ENCODE data around the gene IFNA16.
"Not testable (repeated sequence)": the region's sequence is repeated elsewhere in the genome, so short reads cannot be mapped to it uniquely, and the experiment has no call there.

IFNA16 gene

DNA sequence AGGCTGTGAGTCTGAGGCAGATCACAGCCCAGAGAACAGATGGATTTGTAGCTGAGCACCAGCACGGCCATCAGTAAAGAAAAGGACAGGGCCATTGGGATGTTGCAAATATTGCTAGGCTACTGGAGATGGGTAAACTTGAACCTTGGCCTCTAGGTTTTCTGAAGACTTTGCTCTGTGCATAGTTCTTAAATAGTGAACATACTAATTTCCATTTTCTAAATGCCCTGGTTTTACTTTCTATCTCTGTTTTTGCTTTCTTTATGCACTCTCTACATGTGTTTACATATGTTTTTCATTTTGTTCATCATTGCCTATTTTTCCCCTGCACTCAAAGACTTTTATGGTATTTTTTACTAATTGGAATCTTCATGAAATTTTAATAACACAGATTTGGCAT lies at the start of gene IFNA16:
Gene IFNA16 (minus strand): TSS at position 101 of the 400 bp plus-strand sequence. CDS start 6 bp downstream, at position 95.
- not testable (repeated sequence) for DNase-seq (ENCODE audit: low spot score)

DNA sequence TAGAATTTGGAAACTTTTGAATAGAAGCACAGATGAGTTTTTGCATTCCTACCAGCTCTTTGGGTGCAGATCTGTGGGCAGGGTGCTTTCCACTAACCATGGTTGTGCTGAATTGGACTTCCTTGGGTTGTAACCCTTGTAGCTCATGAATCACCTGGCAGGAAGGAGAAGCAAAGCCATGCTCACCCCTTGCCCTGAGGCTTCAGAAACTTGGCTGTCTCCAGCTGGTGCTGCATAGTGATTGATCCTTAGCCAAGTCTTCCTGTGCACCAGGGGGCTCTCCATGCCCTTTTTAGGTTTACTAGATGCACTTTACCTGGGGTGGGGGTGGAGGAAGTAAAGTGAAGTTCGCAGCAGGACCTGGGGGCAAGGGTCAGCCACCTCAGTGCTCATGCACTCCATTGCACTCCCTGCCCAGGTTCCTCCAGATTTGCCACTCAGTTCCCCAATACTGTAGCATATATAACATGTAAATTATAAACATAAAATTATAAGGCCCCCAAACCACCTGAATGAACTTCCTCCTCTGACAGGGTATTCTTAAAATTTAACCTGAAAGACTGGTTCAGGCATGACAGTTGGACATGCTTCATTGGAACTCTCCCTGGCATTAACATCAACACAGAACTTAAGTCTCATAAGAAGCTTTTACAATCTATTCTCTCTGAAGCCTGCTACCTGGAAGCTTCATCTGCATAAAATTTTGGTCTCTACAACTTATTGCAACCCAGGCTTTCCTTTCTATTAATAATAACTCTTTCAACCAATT lies 48.5 kb upstream of the IFNA16 start:
- no peak for DNase-seq (ENCODE audit: low spot score)

DNA sequence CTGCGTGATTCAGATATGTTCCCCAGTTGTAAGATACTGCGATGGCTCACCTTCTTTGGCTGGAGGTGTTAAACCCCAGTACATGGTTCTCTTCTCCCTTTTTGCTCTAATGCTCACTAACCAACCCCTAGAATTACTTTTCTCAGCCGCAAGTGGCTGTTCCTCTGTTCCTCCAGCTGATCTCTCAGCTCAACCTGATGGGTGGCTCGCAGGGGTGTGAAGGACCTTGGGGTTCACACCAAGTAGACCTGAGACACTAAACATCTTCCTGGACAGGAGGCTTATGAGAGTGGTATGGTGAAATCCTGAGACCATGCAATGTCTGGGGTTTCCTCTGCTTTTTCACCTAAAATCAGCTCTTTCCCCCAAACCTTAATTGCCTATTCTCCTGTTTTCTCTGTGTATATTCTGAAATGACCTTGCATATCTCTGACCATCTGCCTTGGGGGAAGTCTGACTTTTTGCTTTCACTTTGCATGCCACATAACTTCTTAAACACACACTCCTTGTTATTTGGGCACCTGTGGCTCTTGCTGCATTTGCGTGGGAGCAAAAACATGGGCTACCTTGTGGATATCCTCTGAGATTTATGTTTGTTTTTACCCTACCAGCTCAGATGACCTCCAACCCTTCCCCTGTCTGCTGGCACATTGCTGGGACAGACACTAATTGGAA lies 38.6 kb upstream of the IFNA16 start:
- no peak for DNase-seq (ENCODE audit: low spot score)

DNA sequence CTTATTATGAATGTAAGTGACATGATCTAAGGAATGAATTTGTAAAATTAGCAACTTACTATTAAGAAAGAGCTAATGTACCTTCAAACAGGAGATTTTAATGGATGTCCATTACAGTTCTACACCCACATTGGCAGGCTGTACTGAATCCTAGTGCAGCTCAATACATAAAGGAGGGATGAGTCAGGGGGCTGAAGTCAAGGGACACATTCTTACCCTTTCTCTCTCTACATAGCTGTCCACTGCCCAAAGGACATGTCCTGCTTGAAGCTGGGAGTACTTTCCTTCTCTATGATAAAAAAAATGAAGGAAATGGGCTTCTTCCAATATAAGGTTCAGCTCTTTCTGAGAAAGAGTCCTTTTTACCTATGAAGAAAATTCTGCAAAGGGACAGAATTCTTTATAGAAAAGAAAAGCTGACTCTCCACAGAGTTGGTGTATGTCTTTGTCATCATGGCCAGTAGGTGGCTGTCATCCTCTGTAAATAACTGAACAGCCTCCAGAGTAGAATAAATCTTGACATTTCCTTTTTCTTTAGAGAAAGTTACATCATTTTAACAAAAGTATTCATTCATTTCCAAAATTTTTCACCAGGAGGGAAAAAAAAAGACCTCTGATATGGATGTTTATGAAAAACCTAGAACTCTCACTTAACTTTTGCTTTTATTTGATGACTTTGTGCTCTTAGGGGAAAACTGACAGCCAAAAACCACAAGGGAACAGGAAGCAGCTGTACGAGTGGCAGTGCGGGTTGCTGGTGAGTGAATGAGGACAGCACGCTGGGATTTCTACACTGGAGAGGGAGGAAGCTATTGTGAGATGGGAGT lies 35.8 kb upstream of the IFNA16 start:
- peak; percentile 34 for DNase-seq (ENCODE audit: low spot score)

DNA sequence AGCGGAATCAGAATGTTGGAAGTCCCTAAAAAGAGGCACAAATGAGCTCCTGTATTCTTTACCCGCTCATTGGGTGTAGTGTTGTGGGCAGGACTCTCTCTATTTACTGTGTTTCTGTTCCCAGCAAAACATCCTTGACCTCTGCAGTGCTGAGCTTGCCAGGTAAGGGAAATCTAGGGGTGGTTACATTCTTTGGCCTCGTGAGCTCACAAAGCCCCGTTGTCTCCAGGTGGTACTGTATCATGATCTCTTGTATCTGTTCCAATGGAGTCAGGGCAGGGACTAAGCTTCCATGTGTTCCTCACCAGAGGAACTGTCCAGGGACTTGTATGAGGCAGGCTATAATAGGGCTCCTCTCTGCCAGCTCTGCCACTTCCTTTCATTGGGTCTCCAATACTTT lies 34.5 kb upstream of the IFNA16 start:
- no peak for DNase-seq (ENCODE audit: low spot score)

DNA sequence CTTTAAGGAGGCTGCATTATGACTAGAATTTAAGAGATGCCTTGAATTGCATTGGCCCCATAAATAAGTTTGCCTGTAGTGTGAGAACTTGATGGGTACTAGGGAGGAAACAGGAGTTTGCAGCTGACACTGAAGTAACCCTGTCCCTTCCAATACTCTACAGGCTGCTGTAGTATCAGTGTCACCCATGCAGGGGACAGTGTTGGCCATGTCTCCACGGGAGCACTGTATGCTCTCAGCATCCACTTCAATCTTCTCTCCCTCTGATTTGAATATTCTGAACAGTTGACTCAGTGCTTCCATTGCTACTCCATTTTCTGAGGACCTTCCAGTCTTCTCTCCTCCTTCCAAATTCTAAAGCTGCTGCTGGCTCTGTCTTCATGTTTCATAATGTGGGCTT lies 34.1 kb upstream of the IFNA16 start:
- DNase-seq (ENCODE audit: low spot score) = no peak

DNA sequence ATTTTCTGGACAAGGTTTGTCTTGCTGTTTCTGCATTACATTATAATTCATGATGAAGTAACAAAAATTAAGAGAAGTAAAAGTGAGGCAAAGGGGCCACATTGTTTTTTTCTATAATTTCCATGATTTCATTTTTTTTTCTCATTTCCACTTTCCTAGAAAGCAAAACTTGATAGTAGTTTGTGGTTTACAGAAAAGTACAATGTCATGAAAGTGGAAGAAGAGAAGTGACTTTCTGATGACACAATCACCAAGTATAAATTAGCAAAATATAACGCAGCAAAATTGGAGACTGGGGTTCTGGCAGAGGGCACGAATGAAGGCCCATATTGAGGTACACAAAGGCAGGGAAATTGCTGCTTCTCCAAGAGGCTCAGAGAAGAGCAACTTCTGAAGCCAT lies 27.7 kb upstream of the IFNA16 start:
- no peak for DNase-seq (ENCODE audit: low spot score)

DNA sequence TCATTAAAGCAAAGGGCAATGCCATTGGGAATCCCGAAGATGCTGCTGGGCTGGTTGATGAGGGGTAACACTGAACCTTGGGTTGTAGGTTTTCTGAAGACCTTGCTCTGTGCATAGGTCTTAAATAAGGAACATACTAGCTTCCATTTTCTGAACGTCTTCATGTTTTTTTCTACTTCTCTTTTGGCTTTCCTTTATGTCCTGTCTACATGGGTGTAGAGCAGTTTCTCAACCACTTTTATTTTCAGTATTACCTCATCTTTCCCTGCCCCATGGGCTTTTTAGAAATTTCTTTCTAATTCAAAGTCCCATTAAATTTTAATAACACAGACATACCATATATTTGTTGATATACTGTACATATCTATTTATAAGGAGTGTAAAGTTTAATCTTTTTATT lies 22.8 kb upstream of the IFNA16 start, which contains the start of gene IFNA14:
Gene IFNA14 (minus strand): TSS at position 95 of the 400 bp plus-strand sequence. CDS start 70 bp downstream, at position 25.
- DNase-seq (ENCODE audit: low spot score) = no peak

DNA sequence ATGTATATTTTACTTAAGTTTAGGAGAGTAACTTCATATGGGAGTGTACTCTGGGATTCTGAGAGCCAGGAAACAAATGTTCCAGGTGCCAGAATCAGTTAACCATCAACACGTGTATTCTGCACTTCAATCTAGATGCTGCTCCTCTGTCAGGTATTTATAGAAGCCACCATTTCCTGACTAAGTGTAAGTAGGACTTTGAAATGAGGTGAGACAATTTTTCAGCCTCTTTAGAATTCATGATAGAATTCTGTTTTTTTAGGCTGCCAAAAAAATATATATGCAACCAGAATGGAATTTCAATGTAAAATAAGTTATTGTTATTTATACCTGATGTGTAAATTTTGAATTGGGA lies 19.2 kb upstream of the IFNA16 start:
- not testable (repeated sequence) for DNase-seq (ENCODE audit: low spot score)

DNA sequence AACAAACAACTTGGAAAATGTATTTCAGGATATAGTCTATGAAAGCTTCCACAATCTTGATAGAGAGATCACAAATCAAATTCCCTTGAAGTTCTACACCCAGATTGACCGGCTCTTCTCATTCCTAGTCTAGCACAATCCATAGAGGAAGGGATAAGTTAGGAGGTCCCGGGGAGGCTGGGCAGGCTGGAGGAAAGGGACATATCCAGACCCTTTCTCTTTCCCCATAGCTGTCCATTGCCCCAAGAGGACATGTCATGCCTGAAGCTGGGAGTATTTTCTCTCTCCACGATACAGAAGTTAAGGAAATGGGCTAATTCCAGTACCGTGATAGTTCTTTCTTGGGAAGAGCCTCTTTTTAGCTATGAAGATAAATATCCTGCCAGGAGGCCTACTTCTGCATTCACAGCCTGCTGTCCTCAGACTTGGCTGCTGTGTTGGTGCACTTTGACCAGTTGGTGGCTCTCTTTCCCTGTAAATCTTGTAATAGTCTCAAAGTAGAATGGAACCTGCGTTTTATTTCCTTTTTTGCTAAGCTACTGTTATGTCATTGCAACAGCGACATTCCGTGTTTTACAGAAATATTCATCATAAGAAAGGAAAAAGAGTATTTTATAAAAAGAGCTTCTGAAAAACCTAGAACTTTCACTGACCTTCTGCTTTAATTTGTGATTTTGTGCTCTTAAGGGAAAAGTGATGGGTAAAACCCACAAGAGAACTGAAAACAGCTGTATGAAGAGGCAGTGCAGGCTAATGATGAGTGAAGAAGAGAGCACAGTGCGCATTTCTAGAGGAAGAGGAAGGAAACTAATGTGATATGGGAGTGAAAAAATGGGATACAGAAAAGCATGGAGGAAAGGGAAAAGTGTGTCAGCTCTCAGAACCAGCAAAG lies 18.6 kb upstream of the IFNA16 start:
- DNase-seq (ENCODE audit: low spot score) = peak; percentile 55

DNA sequence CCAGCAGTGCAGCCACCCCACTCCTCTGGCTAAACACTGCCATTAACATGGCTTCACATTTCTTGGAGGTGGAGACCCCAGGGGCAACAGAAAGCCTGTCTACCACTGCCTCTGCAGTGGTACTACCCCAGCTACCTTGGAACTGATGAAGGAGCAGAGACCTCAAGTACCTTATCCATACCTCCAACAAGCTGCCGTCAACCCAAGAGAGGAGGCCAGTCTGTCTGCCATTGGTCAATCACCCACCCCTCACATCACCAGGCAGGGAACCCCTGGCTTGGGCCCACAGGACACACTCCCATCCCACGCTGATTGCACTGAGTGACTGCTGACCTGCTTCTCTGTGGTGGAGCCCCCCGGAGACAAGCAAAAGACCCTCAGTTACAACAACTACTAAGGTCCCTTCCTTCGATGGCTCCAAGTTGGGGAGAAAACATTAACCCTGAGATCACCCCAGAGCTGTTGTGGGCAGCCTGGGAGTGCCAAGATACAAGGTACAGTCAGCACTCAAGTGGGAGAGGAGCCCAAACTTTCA lies 17.1 kb upstream of the IFNA16 start:
- no peak for DNase-seq (ENCODE audit: low spot score)

DNA sequence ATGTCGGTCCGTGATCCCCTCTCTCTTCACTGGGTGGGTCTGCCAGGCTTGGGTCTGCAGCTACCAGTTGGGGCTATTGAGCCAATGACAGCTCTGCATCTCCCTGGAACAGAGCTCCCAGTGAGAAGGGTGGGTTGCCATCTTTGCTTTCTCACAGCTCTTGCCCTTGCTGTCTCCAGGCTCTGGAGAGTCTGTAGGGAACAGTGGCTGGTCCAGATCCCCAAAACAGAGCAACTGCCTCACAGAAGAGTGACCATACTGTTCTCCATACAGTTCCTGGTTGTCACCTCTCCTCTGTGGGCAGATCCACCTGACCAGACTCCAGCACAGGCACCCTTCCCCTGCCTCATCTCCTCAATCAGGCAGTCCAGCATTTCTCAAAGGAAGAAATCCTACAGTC lies 16.1 kb upstream of the IFNA16 start:
- no peak for DNase-seq (ENCODE audit: low spot score)

DNA sequence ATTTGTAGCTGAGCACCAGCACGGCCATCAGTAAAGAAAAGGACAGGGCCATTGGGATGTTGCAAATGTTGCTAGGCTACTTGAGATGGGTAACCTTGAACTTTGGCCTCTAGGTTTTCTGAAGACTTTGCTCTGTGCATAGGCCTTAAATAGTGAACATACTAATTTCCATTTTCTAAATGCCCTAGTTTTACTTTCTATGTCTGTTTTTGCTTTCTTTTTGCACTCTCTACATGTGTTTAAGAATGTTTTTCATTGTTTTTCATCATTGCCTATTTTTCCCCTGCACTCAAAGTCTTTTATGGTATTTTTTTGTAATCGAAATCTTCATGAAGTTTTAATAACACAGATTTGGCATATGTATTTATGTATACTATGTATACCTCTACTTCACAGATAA lies 11.0 kb upstream of the IFNA16 start, which contains the start of gene IFNA17:
Gene IFNA17 (minus strand): TSS at position 101 of the 400 bp plus-strand sequence. CDS start 49 bp downstream, at position 52.
- DNase-seq (ENCODE audit: low spot score) = no peak

DNA sequence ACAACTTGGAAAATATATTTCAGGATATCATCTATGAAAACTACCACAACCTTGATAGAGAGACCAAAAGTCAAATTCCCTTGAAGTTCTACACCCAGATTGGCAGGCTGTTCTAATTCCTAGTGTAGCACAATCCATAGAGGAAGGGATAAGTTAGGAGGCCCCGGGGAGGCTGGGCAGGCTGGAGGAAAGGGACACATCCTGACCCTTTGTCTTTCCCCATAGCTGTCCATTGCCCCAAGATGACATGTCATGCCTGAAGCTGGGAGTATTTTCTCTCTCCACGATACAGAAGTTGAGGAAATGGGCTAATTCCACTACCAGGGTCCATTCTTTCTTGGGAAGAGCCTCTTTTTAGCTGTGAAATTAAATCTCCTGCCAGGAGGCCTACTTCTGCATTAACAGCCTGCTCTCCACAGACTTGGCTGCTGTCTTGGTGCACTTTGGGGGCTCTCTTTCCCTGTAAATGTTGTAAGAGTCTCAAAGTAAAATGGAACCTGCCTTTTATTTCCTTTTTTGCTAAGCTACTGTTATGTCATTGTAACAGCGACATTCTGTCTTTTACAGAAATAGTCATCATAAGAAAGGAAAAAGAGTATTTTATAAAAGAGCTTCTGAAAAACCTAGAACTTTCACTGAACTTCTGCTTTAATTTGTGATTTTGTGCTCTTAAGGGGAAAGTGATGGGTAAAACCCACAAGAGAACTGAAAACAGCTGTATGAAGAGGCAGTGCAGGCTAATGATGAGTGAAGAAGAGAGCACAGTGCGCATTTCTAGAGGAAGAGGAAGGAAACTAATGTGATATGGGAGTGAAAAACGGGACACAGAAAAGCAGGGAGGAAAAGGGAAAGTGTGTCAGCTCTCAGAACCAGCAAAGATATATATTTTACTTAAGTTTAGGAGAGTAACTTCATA lies 3.4 kb downstream of the IFNA16 start:
- not testable (repeated sequence) for DNase-seq (ENCODE audit: low spot score)

DNA sequence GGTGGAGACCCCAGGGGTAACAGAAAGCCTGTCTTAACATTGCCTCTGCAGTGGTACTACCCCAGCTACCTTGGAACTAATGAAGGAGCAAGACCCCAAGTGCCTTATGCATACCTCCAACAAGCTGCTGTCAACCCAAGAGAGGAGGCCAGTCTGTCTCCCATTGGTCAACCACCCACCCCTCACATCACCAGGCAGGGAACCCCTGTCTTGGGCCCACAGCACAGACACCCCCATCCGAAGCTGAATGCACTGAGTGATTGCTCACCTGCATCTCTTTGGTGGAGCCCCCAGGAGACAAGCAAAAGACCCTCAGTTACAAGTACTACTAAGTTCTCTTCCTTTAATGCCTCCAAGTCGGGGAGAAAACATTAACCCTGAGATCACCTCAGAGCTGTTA lies 5.0 kb downstream of the IFNA16 start:
- not testable (repeated sequence) for DNase-seq (ENCODE audit: low spot score)

DNA sequence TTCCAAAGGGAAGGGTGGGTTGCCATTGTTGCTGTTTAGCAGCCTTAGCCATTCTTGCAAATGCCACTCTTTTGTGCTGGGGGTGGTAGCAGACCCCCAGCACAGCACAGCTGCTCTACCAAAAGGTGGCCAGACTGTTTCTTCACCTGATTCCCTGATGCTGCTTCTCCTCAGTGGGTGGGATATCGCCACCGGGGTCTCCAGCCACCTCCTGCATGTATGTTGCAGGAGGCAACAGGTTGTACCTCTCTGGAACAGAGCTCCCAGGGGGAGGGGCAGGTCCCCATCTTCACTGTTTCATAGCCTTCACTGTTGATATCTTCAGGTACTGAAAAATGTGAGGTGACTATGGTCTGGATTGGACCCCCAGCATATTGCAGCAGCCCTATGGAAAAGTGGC lies 6.3 kb downstream of the IFNA16 start:
- DNase-seq (ENCODE audit: low spot score) = not testable (repeated sequence)

DNA sequence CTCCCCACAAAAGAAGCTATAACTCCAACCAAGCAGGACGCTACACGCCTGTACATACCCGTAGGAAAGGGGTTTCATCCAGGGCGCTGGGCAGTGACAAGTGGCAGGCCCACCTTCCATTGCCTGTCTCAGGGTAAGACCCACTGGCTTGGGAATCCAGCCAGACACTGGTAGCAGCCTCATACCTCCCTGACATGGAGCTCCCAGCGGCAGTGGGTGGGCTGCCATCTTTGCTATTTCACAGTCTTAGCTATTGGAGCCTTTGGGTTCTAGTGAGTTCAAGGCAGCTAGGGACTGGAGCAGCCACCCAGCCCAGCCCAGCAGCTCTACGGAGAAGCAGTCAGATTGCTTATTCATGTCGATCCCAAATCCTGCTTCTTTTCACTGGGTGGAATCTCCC lies 6.8 kb downstream of the IFNA16 start:
- no peak for DNase-seq (ENCODE audit: low spot score)

DNA sequence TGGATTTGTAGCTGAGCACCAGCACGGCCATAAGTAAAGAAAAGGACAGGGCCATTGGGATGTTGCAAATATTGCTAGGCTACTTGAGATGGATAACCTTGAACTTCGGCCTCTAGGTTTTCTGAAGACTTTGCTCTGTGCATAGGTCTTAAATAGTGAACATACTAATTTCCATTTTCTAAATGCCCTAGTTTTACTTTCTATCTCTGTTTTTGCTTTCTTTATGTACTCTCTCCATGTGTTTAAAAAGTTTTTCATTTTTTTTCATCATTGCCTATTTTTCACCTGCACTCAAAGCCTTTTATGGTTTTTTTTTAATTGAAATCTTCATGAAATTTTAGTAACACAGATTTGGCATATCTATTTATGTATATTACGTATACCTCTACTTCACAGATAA lies 10.1 kb downstream of the IFNA16 start, which contains the start of gene IFNA10:
Gene IFNA10 (minus strand): TSS at position 101 of the 400 bp plus-strand sequence. CDS start 46 bp downstream, at position 55.
- not testable (repeated sequence) for DNase-seq (ENCODE audit: low spot score)

DNA sequence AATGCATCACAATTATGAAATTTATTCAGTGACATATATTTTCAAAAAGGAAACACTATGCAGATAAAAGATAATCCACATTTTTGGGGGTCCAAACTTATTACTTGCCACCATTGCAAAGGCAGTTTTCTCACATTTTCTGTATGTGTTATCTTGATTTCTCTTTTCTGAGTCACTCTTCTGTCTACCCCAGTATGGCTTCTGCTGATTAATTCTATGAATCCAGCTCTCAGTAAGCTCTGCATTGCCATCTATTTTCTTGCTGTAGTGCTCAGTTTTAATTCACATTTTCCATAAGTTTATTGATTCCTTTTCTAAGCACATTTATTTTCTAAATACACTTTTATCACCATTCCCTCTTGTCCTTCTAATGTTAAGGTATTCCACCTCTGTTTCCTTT lies 11.9 kb downstream of the IFNA16 start:
- DNase-seq (ENCODE audit: low spot score) = no peak

DNA sequence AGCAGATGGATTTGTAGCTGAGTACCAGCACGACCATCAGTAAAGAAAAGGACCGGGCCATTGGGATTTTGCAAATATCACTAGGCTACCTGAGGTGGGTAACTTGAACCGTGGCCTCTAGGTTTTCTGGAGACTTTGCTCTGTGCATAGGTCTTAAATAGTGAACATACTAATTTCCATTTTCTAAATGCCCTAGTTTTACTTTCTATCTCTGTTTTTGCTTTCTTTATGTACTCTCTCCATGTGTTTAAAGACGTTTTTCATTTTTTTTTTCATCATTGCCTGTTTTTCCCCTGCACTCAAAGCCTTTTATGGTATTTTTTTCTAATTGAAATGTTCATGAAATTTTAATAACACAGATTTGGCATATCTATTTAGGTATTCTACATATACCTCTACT lies 15.0 kb downstream of the IFNA16 start, which contains the start of gene IFNA7:
Gene IFNA7 (minus strand): TSS at position 101 of the 400 bp plus-strand sequence. CDS start 40 bp downstream, at position 61.
- DNase-seq (ENCODE audit: low spot score) = not testable (repeated sequence)
